NCI-H1048 (cell line): ENCODE results near the gene ISM1.

Experiments
- DNase-seq: peaks from one replicate; lab custom pipeline; 2025; lab: John Stamatoyannopoulos, UW

The ISM1 gene

GRCh38 chr20:13220904-13221297 is at the start of gene ISM1:
Gene ISM1 (plus strand): TSS chr20:13221274. CDS start chr20:13221777, 503 bp downstream.
- DNase-seq = no peak

DNA sequence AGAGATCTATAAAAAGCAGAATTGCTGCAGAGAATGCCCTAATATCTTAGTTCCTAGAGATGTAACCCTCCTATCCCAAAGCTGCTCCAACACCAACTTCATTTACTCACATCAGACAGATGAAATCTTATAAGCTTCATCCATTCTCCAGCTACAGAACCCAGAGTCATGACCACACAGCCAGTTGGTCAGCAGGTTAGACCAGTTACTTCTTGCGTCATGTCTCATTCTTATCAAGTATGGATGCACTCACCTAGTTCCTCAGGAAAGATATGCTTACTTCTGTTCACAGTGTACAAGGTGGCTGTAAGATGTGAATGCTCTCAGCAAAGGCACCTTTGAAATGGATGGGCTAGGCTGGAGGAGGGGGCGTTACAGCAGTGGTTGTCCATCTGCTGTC is 47.9 kb upstream of the ISM1 start:
- no peak for DNase-seq

DNA sequence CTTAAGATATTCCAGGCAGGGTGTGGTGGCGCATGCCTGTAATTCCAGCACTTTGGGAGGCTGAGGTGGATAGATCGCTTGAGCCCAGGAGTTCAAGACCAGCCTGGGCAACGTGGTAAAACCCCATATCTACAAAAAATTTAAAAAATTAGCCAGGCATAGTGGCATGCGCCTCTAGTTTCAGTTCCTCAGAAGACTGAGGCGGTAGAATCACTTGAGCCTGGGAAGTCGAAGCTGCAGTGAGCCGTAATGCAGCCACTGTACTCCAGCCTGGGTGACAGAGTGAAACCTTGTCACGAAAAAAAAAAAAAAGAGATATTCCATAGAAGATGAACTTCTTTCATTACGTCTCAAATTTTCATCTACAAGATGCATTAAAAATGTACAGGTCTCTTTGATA is 46.7 kb upstream of the ISM1 start:
- DNase-seq = no peak

DNA sequence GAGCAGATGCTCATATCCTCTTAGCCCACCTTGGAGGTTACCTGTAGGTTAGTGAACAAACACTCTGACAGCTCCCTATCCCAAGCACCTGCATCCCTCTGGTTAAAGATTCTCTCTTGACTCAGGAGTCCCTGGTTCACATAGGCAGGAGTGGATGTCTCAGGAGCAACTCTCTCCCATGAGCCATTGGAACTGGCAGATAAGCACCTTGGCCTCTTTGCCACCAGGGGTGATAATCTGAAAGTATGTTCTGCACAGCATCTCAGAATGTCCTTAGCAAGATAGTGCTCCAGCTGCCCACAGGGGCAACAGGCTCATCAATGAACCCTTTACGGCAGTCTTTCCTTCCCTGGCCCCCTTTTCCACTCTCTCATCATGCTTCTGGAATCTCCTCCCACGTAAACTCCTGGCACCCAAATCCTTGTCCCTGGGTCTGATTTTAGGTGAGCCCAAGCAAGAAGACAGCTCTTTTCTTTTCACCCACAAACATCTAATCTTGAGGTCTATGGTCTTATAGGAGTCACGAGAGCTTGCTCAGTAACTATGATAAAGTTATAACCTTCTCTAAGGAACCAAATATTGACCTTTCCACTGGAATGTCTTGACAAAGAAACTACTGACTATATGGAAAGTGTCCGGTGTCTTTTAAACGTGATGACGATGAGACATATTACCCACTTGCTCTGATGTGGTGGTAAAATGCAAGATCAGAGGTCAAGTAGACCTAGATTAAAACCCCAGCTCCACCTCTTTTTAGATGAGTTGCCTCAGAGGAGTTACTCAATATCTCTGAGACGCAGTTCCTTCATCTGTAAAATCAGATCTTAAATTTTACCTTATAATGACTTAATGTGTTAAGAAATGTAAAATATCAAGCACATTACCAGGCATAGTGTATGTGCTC is 39.8 kb upstream of the ISM1 start:
- DNase-seq = no peak

- no peak for DNase-seq
Measured at GRCh38 chr20:13183005-13183404, 38.1 kb upstream of the ISM1 start.

GRCh38 chr20:13186043-13186774 is 34.9 kb upstream of the ISM1 start:
- DNase-seq = no peak

- no peak for DNase-seq
Measured at GRCh38 chr20:13187899-13188298, 33.2 kb upstream of the ISM1 start.

GRCh38 chr20:13199279-13199678 is 21.8 kb upstream of the ISM1 start:
- no peak for DNase-seq

GRCh38 chr20:13200767-13201500 is 20.1 kb upstream of the ISM1 start:
- DNase-seq = no peak

- no peak for DNase-seq
Measured at GRCh38 chr20:13202565-13202964, 18.5 kb upstream of the ISM1 start.

- DNase-seq = no peak
Measured at GRCh38 chr20:13205425-13205824, 15.6 kb upstream of the ISM1 start.

DNA sequence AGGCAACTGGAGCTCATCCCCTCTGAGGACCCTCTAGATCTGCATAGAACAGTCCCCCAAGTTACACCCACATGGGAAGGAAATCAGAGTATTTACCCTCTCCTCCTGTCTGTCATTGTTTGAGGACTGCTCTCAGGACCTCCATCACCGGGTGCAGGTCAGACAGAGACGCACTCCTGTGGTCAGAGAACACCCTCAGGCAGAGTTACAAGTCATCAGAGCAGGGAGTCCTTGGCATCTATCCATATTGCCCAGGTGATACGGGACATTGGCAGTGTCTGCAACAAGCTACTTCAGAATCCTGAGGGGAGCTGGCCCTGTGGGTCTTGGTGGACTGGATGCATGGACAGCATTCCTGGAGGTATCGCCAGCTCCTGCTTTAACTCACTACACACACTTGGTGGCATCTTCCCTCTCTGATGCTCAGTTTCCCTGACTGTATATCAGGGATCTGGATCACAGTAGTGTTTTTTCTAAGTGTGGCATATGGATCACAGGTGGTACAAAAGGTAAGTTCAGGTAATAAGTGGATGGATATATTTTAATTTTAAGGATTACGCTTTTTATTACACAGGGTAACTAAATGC is 15.1 kb upstream of the ISM1 start:
- DNase-seq = no peak

GRCh38 chr20:13207016-13207415 is 14.1 kb upstream of the ISM1 start:
- DNase-seq = no peak

DNA sequence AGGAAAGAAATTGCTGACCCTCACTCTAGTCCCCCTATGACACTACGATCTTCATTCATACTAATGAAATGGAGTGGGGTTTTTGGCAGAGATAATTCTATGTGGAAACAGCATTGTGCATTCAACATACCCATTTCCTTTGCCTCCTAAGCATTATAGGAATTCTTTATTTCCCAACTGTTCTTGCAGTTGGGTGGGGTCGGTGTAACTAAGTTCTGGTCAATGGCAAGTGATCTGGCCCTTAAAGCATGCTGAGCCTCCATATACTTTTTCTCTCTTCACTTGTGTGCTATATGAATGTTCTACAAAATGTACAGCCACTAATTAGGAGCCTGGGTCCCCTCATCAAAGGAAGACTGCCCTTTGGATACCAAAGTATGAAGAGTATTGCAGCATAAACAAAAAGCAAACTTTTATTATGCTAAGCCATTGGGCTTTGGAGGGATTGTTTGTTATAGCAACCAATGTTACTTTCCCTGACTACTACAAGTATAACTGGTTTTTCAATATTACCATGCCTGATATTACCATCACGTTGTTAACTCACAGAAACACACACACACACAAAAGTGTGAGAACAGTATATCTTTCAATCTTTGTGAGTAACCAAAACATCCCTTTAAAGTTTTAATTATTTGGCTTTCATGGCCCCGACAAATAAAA is 9.0 kb upstream of the ISM1 start:
- no peak for DNase-seq

DNA sequence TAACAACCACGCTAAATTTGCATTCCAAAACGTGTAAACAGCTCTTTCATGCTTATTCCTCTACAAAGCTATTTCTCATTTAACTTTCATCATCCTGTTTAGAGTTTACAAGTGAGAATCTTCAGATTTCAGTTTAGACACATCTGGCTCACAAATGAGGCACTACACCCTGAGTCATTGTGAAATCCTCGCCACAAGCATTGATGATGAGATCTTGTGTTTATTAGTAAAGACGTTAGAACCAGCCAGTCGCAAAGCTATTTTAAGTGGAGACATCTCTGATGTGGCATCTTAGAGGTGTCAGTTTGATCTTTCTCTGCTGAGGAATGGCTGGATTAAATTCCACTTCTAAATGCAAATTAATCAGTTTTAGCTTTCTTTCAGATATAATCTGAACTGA is 8.3 kb upstream of the ISM1 start:
- DNase-seq = no peak

DNA sequence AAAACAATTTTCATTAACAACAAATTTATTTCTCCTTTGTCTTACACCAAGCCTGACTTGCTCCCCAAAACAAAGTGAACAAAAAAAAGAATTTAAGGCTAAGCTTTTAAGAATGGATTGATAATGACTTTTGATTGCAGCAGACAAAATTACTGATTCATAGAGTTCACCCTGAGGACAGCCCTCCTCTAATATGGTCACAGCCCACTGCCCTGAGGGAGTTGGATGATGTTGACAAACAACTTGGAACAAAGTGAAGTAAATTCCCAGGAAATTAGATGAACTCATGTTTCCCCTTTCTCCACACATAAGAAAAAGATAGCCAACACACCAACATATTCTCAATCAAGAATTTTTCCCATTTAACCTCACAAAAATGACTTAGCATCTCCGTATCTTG is 7.7 kb upstream of the ISM1 start:
- no peak for DNase-seq

GRCh38 chr20:13216533-13216932 is 4.5 kb upstream of the ISM1 start:
- no peak for DNase-seq

DNA sequence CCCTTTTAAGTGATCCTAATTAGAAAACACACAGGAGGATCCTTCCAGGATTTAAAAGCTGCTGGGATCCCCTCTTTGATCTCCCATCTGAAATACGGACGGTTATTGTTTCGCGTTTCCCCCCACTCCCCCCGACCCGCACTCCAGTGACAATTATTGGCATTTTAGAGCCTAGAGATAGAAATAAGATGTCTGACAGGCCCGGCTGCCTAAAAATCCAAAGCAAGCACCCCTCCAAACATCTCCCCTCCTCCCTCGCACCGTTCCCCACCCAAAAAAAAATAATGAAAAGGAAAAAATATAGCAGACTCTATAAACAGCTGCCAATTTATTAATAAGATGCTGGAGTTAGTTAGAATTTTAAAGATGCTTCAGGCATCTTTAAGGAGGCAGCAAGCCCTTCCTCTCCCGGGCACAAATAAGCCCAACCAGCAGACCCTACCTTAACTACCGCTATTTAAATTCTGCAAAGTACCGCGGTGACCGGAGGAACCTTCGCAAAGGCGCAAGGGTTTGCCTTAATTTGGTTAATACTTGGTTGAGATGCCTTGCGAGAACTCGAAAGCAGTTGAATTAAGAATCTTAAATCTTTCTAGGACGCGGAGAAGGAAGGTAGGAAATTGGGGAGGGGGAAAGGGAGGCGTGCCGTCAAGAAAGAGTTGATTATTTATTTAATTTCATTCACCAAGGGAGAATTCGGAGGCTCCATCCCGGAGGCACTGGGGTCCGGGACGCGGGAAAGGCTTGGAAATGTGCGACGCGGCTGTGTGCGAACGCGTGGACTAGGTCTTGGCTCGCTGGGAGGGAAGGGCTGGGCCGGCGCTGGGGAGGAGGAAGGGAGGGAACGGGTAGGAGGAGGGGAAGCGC is 1.5 kb upstream of the ISM1 start:
- no peak for DNase-seq

DNA sequence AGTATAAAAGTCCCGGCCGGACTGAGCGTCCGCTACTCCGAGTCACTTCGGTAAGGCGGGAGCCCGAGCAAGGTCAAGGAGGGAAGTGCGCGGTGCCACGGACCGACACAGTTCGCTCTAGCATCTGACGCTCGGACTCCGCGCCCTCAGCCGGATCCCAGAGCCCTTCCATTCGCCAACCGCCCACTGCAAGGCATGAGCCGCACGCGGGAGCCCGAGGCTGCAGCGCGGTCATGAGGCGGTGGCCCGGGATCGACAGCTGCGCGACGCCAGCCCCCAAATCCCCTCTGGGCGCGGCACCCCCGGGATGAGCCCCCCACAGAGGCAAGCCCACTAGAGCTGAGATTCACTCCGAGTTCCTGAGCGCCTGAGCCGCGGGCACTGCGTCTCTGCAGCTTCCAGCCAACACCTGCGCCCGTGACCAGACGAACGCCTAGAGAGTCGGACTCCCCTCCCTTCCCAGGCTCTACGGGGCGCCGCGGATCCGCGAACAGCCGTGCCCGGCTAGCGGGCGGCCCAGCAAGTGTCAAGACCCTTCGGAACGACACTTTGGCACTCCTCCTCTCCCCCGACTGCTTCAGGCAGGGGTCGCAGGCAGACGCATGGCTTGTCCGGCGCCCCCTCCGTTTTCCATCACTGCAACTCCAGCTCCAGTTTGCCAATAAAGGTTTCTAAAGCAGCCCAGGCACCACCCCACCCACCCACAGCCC is 725 bp upstream of the ISM1 start:
- no peak for DNase-seq

DNA sequence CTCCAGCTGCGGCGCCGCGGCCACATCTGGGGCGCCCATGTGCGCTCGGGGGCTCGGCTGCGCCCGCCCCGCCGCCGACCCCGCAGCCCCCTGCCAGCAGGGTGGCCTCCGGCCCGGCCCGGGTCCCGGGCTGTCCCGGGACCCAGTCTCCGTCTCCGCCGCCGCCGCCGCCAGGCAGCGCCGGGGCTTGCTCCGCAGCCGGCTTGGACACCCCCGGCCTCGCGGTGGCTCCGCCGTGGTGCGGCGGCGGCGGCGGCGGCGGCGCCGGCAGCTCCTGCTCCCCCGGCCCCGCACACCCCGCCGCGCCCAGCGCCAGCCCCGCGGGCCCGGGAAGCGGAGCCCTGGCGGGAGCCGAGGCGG is 219 bp downstream of the ISM1 start:
- DNase-seq = no peak
